Activated CD8-positive, alpha-beta memory T cell treated with anti-CD3 and anti-CD28 coated beads, Interleukin-2, amount 50 U/mL, for 24 hours (primary cell): ENCODE results near the gene OR6C76.

Experiments used
- DNase-seq: peaks from one replicate; pipeline ENCODE4 v3.0.0-alpha.2; 2020; ENCODE audit errors: extremely low read depth

OR6C76 gene

GRCh38 chr12:55469291-55469690 lies 43.2 kb downstream of the OR6C76 start:
- DNase-seq: no peak

- DNase-seq: no peak
Observed at GRCh38 chr12:55470088-55470829, 44.2 kb downstream of the OR6C76 start, which contains the start of gene OR6C70. OR6C70 (minus strand) TSS chr12:55470138; CDS start chr12:55470138, 0 bp downstream.

- DNase-seq: no peak
Observed at GRCh38 chr12:55472264-55472663, 46.2 kb downstream of the OR6C76 start.
